Upper lobe of left lung (tissue), 6 donors: ENCODE results near the gene RGS12. TPM values are rescaled to one million over a fixed set of nuclear protein-coding genes. Genes with fewer than 3 reads are reported as not detected.

Source experiments
- ATAC-seq, 2 donors: fragments of 200-7000 bp; cut with Tn5 transposase; one replicate each; pipeline ENCODE4 v1.9.1; 2022; ENCODE audit warnings: mild to moderate bottlenecking in 2 of 2, moderate library complexity in 2 of 2; ENCODE audit not compliant: low FRiP score in 2 of 2
- DNase-seq, 2 donors: peaks; one replicate each; pipeline ENCODE4 v3.0.0-alpha.2; 2019 to 2020
- H3K27ac ChIP-seq, 4 donors: fragments of 200-600 bp; sonication (generic); one replicate each; pipeline ENCODE4 v1.5.1; 2016 to 2019
- H3K27me3 ChIP-seq, 4 donors: fragments of 200-600 bp; sonication (generic); one replicate each; pipeline ENCODE4 v1.5.1; 2017 to 2019
- H3K36me3 ChIP-seq, 4 donors: fragments of 200-600 bp; sonication (generic); one replicate each; pipeline ENCODE4 v1.5.1; 2016 to 2019
- H3K4me1 ChIP-seq, 4 donors: fragments of 200-600 bp; sonication (generic); one replicate each; pipeline ENCODE4 v1.5.1; 2018 to 2019
- H3K4me3 ChIP-seq, 4 donors: fragments of 200-600 bp; sonication (generic); one replicate each; pipeline ENCODE4 v1.5.1; 2017 to 2019; ENCODE audit warnings: mild to moderate bottlenecking in 2 of 4, moderate library complexity in 1 of 4
- H3K9me3 ChIP-seq, 4 donors: fragments of 200-600 bp; sonication (generic); one replicate each; pipeline ENCODE4 v1.5.1; 2018 to 2019
- EP300 ChIP-seq, 4 donors: sonication (generic); formaldehyde crosslinking; IDR thresholded peaks; one replicate each; pipeline ENCODE4 v1.5.1; 2017; ENCODE audit warnings: antibody characterized with exemption in 4 of 4, control low read depth in 2 of 4
- POLR2A ChIP-seq, 4 donors: fragments of 450-650 bp; IDR thresholded peaks; one replicate each; pipeline ENCODE4 v1.5.1; 2016 to 2017; ENCODE audit warnings: antibody characterized with exemption in 4 of 4, mild to moderate bottlenecking in 2 of 4
- POLR2AphosphoS5 ChIP-seq, 2 donors: sonication (generic); formaldehyde crosslinking; IDR thresholded peaks; one replicate each; pipeline ENCODE4 v1.5.1; 2017; ENCODE audit warnings: antibody characterized with exemption in 2 of 2
- WGBS, 2 donors: methylation state at CpG; one replicate each; pipeline ENCODE4 v1.1.5; 2017 to 2018; 5-methylcytosine and 5-hydroxymethylcytosine counted together
- total RNA-seq, 6 donors: library from RNA; depleted of rRNA in 4 of 6; stranded (reverse); fragments of >200 nt in 4 of 6; gene quantifications; one replicate each; pipeline versions ENCODE4 v1.1.0 to v1.2.1, GENCODE V29; 2016 to 2021
- TF ChIP-seq, protein P1 (sequence below), 6 experiments: fragments of 450-650 bp in 4 of 6; fragments of 200-600 bp in 2 of 6; sonication (generic) in 2 of 6; IDR thresholded peaks; one replicate each; pipeline ENCODE4 v1.5.1; 2016 to 2019; ENCODE audit warnings: antibody characterized with exemption in 6 of 6
- donor health status: DM: no; HTN: no; CAD: no; lungs with moderate emphysema.
- donor health status: DM: no; HTN: yes; CAD: no; lungs with severe emphysema.

The RGS12 gene
- total RNA-seq, 6 donors from 2014 or later = 17.8 to 124 (median 49.7) TPM

DNA sequence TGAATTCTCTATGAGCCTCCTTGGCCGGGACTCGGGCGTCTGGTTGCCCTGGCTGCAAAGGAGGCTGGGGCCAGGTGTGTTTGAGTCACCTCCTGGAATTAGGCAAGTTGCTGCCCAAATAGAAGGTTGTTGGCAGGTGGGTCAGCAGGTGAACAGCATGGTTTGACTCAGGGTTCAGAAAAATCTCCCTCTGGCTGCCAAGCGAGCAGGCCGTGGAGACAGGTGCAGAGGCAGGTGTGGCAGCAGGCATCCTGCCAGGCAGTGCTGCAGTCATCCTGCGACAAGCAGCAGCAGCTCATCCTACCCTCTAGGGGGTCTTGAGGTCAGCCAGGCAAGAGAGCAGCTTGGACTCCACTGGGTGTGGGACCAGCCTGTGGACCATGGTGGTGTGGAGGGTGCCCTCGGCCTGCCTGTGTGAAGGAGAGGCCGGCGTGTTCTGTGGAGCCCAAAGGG lies 35.7 kb upstream of the RGS12 start:
- peak; percentile 16 to 41 for DNase-seq
- ATAC-seq = no peak
- WGBS, 2 donors = 94 to 98% methylated on average over 5 to 9 of the region's 9 CpGs

DNA sequence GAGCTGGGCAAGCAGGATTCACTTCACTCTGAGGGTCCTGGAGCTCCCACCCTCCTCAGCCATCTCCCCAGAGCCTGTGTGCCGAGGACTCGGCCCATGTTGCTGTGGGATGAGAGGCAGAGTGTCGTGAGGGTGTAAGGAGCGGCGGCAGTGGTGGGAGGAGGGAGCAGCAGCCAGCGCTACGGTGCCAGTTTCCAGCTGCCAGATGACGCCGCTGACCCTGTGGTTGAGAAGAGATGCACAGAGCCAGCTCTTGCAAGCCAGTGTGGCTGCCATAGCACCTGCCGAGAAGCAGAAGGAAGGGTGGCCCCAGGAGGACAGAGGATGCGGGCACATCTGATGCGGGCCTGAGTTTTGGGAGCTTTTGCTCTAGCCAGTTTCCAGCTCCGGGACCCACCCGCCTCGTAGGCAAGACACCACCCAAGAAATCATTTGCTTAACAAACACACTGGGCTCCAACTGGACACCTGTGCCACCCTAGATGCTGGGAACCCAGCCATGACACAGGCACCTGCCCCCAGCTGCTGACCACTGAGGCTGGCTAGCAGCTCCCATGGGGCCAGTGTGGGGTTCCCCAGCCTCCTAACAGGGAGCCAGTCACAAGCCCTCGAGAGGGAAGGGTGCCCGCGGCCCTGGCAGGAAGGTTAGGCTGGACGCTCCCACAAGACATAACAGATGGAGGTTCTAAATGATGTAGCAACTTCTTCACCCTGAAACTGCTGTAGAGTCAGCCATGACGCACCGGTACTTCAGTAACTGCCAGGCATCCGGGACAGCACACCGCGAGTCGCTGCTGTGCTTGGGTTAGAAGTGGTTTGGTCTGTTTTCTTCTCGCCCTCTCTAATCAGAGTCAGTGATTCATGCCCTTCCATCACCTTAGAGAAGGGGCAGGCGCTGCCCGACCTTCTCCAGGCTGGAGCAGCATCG lies 35.0 kb upstream of the RGS12 start:
- peak; percentile 16 to 50 for DNase-seq
- H3K4me3 ChIP-seq = no peak overlapping the region
- H3K4me1 ChIP-seq = no peaks in the 10 kb centered on the region
- H3K27me3 ChIP-seq = no peaks in the 10 kb centered on the region
- WGBS, 2 donors = 77 to 87% methylated on average over 29 of the region's 29 CpGs
- H3K27ac ChIP-seq = no peak overlapping the region
- H3K9me3 ChIP-seq = no peaks in the 10 kb centered on the region
- no peak for TF ChIP-seq POLR2A (IDR thresholded peaks at IDR 0.05)
- no peak for TF ChIP-seq EP300 (IDR thresholded peaks at IDR 0.05)
- TF ChIP-seq POLR2AphosphoS5 (IDR thresholded peaks at IDR 0.05) = no peak
- TF ChIP-seq, protein P1, sequence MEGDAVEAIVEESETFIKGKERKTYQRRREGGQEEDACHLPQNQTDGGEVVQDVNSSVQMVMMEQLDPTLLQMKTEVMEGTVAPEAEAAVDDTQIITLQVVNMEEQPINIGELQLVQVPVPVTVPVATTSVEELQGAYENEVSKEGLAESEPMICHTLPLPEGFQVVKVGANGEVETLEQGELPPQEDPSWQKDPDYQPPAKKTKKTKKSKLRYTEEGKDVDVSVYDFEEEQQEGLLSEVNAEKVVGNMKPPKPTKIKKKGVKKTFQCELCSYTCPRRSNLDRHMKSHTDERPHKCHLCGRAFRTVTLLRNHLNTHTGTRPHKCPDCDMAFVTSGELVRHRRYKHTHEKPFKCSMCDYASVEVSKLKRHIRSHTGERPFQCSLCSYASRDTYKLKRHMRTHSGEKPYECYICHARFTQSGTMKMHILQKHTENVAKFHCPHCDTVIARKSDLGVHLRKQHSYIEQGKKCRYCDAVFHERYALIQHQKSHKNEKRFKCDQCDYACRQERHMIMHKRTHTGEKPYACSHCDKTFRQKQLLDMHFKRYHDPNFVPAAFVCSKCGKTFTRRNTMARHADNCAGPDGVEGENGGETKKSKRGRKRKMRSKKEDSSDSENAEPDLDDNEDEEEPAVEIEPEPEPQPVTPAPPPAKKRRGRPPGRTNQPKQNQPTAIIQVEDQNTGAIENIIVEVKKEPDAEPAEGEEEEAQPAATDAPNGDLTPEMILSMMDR (IDR thresholded peaks at IDR 0.05) = no peak
- H3K36me3 ChIP-seq = peaks cover 0 to 9% (median 3%) of the 10 kb centered on the region in 4 donors
- no peak for ATAC-seq

More for the DNA sequence above, 35.7 kb upstream of the RGS12 start:
- no peak for TF ChIP-seq EP300 (IDR thresholded peaks at IDR 0.05)
- TF ChIP-seq, protein P1 (IDR thresholded peaks at IDR 0.05) = no peak
- TF ChIP-seq POLR2A (IDR thresholded peaks at IDR 0.05) = no peak
- TF ChIP-seq POLR2AphosphoS5 (IDR thresholded peaks at IDR 0.05) = no peak
- Histone ChIP-seq H3K4me3 (no peak overlapping the region), H3K9me3 (no peaks in the 10 kb centered on the region), H3K27me3 (no peaks in the 10 kb centered on the region), H3K27ac (no peak overlapping the region), H3K4me1 (no peaks in the 10 kb centered on the region), H3K36me3 (peaks cover 0 to 9% (median 3%) of the 10 kb centered on the region in 4 donors)

DNA sequence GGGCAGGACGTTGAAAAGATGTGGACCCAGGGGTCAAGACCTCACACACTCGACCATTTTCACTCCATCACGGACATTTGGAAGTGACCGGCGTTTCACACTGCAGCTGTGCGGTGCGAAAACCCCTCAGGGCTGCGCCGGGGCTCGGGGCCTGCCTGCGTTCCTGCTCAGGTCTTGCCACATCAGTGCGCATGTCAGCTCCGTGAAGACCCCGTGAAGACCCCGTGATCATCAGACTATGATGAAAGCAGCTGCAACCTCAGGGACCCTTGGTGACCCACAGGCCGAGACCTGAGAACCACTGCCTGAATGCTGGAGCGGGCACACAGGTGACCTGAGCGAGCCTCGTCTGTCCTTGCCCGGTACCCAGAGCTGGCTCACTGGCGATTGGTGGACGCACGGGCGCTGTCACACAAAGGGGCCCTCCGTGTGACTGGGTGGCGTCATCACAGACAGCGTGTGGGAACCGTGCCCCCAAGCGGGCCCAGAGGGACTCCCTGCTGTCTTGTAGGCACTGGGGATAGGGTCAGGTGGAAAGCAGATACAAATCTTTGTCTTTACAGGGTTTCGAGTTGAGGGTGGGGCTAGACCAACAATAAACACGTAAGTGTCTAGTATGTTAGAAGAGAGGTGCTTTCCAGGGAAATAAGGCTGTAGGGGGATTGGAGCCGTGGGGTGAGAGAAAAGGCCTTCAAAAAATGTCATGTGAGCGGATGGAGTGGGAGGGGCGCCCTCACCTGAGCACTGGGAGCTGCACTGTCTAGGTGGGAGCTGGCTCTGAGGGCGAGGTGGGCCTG lies 31.2 kb upstream of the RGS12 start:
- Histone ChIP-seq H3K4me3 (no peak overlapping the region), H3K4me1 (no peaks in the 10 kb centered on the region), H3K36me3 (no peaks in the 10 kb centered on the region), H3K27ac (no peak overlapping the region), H3K9me3 (no peaks in the 10 kb centered on the region), H3K27me3 (no peaks in the 10 kb centered on the region)
- 88 to 94% methylated on average over 30 to 34 of the region's 35 CpGs for WGBS, 2 donors
- ATAC-seq (no peak), DNase-seq (peak; percentile 13 to 70)
- TF ChIP-seq POLR2A (IDR thresholded peaks at IDR 0.05) (no peak), EP300 (IDR thresholded peaks at IDR 0.05) (no peak), POLR2AphosphoS5 (IDR thresholded peaks at IDR 0.05) (no peak)
- TF ChIP-seq, protein P1 (IDR thresholded peaks at IDR 0.05) = no peak

DNA sequence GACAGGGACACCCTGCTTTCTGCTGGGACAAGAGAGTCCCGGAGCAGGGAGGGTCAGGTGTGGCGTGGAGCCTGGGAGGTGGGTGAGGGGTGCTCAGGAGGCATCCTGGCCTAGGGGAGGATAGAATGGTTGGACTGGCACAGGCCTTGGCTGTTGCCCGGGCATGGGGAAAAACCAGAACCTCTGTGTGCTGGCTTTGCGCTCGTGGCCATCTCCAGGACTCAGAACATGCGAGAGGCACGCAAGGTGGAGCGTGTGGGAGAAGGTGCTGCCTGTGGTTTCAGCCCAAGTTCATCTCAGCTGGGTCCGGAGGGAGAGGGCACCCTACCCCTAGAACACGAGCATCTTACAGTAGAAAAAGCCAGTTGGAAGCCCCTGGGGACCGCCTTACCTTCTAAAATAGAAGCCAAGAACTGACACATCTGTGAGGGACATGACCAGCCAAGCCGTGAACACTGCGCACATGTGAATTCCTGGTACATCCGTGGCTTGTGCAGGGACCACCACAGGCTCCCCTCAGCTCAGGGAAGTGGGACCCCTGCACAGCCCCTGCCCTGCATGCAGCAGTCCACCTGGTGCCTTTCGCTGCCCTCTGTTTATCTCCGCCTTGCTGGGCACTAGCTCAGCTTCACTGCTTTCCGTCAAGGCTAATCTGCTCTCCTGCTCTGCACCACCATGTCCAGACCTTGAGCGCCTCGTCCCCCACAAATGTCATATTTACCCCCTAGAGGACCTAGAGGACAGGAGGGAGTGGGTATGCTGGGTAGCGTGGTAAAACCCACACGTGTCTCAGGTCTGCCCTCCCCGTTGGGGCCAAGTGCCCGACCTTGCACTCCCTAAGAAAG lies 30.4 kb upstream of the RGS12 start:
- Histone ChIP-seq H3K4me1 (no peaks in the 10 kb centered on the region), H3K27ac (no peak overlapping the region), H3K9me3 (no peaks in the 10 kb centered on the region), H3K4me3 (no peak overlapping the region), H3K27me3 (no peaks in the 10 kb centered on the region), H3K36me3 (no peaks in the 10 kb centered on the region)
- TF ChIP-seq EP300 (IDR thresholded peaks at IDR 0.05) (no peak), POLR2A (IDR thresholded peaks at IDR 0.05) (no peak), POLR2AphosphoS5 (IDR thresholded peaks at IDR 0.05) (no peak)
- TF ChIP-seq, protein P1 (IDR thresholded peaks at IDR 0.05) = no peak
- peak; percentile 6 to 15 for ATAC-seq
- peak; percentile 16 to 29 for DNase-seq
- WGBS, 2 donors = 83 to 89% methylated on average over 16 to 23 of the region's 23 CpGs
